Activated T-cell treated with anti-CD3 and anti-CD28 coated beads for 24 hours (primary cell): Measurements from ENCODE around the gene CCDC15.

ENCODE experiments used
- DNase-seq: peaks from one replicate; pipeline ENCODE4 v3.0.0-alpha.2; 2020; ENCODE audit warnings: low read depth

CCDC15 gene

DNA sequence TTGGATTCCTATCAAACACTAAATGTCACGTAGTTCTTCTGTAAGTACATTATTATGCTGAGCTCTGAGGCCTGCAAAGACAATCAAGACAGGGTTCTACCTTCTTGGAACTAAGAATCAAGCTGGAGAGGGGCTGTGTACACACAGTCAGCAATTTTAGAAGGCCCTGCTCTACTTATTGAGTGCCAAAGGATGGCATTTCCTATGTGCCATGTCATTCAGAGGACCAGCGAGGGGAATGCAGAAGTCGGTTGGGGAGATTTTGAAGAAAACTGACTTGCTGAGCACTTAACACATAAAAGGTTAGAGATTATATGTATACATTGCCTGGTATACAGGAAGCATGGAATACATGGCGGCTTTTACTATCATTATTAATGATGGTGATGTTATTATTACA is 114.4 kb downstream of the CCDC15 start:
- no peak for DNase-seq

DNA sequence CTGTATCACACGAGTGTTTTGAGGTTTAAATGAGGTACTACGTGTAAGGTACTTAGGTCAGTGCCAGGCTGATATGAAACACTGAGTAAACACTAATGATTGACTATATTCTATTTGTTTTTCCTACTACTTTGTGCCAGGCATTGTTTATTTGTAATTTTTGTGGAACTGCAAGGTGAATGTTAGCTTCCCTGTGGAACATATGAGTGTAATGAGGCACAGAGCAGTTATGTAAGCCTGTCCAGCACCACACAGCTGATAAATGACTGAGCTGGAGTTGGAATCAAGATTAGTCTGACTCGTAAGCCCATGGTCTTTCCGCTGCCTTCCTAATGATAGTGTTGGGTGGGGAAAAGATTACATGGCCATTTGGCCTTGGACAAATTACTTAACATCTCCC is 115.0 kb downstream of the CCDC15 start:
- DNase-seq: no peak

DNA sequence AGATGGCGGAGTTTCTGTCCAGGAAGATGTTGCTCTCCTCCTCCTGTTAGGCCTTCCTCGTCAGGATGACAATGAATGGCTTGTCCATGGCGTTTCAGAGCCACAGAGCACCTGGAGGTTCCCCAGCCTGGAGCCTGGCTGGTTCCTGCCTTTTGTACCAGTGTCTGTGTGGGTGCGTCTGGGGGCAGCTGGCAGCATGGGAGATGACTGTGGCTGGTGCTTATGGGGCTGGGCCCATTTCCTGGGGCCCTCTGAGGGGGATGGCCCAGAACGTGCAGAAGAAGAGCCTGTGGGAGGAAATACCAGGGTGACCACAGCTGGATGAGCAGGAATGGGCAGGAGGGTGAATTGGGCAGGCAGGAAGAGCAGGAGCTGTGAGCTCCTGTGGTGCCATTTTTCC is 115.8 kb downstream of the CCDC15 start:
- no peak for DNase-seq

DNA sequence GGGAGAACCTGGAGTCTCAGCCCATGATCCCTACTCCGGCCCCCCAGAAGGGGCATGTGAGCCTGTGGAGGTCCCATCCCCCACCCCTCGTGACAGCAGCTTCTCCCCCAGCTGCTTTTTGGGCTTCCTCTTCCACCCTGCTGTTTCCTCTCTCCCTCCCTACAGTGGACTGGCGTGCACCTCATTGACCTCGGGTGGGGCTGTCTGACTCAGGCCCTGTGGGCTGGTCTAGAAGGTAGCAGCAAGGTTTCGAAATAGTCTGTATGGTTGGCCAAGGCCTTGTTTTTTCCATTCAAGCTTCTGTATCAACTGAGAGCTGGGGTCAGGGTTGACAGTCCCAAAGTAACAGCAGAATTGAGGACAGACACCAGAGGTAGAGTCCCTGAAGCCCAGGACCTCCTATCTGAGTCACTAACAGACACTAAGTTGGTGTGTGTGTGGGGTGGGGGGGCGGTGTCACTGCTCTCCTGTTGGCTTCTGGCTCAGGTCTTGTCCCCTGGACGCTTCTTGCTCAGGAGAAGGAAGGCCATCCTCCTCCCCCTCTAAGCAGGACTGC is 116.8 kb downstream of the CCDC15 start:
- DNase-seq: no peak

DNA sequence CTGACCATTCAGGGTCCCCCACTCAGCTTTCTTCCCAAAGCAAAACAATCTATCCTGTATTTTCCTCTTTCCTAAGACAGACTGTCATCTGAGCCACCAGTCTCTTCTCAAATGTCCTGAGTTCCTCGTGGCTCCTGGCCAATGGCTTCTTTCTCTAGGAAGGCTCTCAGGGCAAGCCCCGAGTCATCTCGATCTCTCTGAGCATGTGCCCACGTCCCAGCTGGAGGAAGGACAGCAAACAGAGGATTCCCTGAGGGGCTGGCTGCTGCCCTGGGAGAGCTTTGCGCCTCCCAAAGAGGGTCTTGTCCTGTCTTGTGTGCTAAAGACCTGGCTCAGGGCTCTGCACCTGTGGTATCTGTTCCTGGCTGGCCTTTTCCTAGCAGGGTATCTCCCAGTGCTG is 117.4 kb downstream of the CCDC15 start:
- DNase-seq: no peak

DNA sequence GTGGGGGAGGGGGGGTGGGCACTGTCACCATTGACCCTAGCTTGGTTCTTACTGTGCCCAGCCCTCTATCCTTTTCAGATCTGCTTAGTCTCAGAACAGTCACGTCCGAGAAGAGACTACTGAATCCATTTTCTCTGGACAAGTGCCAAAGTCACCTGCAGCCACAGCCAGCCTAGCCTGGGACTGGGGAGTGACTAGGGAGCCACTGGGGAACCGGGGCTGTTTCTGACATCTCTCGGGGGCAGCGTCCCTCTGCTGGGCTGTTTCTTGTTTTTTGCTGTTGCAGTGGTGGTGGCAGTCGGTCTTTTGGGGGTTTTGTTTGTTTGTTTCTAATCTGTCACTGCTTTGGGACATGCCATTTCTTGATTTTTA is 117.8 kb downstream of the CCDC15 start:
- no peak for DNase-seq

DNA sequence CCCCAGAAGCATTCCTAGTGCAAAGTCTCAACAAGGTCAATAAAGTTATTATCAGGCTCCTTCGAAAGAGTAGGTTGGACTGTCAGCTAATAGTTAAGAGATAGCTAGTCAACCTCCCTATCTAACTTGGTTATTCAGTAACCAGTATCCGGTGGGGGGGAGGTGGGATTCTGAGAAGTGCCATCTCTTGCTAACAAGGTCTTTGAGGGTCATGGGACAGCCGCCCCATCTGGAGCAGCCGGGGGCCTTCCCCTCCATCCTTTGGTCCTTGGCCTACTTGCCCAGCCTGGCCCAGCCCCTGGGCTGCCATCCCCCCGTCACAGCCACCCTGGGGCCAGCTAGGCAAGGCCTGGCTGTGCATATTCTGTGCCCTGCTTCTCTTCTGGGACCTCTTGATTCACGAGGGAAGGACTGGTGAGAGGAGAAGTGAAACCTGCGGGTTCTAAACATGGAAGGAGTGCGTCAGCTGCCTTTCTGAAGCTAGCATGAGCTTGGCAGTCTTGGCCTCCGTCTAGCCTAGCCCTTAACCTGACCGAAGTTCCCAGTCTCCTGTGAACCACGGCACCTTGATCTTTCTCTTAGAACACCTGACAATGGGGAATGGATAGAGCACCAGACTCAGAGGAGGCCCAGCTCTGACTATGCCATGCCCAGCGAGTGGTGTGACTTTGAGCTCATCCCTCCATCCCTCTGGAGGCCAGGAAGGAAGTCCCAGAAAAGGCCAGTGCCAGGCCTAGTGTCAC is 118.4 kb downstream of the CCDC15 start:
- no peak for DNase-seq

DNA sequence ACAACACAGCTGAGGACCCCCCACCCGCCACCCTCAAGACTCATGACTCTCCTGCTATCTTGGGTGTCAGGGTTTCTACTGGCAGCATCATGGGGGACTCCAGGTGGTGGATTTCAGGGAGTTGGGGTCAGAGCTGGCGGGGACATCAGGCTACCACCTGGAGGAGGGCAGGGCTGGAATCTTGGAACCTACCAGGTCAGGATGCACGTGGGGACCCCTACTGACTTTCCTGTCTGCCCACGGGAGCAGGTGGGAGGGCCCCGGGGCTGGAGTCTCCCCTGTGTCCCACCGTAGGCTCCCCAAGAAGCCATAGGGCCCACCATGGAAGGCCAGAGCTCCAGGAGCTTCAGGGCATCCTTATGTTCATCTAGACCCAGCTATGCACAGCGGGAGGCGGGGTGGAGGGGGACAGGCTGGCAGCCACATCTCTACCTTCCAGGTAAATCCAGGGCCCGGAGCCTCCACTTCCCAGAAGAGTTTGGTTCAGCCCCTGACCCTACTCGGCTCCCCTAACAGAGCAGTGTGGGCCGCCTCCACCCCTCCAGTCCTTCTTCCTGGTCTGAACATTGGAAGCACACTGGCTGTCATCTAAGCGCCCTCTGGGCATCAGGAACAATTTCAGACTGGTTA is 119.1 kb downstream of the CCDC15 start:
- no peak for DNase-seq

DNA sequence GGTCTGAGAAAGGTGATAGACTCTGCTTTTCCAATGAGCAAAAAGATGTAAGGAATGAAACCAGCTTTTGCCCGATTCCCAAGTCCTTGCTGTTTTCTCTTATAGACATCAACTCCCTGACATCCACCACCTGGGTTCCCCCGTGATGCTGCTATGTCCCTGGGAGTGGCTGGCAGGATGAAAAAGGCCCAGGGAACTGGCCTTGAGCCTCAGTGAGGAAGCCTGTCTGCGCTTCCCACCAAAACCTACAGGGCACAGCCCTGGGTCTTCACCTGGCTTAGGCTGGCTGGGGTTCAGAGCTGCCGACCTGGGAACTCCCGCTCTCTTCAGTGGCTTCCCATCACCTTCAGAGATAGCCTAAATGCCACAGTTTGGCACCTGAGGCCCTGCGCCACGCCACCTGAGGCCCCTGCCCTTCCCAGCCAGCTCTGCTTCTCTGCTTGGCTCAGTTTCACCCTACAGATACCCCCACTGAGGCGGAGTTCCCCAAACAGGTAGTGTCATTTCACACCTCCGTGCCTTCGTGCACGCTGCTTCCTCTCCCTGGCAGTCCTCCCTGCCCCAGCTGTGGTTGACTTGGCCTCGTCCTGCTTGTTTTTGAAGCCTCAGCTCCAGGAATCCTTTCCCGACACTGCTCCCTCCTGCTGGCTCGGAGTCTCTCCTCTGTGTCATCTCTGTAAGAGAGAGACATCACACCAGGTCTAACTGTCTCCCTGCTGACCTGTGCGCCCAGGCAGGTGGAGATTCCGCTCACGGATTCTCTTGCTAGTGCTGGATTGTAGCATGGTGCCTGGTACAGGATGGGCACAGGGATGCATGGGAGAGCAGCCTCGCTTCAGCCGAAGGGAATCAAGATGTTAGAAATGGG is 119.8 kb downstream of the CCDC15 start:
- DNase-seq: no peak

DNA sequence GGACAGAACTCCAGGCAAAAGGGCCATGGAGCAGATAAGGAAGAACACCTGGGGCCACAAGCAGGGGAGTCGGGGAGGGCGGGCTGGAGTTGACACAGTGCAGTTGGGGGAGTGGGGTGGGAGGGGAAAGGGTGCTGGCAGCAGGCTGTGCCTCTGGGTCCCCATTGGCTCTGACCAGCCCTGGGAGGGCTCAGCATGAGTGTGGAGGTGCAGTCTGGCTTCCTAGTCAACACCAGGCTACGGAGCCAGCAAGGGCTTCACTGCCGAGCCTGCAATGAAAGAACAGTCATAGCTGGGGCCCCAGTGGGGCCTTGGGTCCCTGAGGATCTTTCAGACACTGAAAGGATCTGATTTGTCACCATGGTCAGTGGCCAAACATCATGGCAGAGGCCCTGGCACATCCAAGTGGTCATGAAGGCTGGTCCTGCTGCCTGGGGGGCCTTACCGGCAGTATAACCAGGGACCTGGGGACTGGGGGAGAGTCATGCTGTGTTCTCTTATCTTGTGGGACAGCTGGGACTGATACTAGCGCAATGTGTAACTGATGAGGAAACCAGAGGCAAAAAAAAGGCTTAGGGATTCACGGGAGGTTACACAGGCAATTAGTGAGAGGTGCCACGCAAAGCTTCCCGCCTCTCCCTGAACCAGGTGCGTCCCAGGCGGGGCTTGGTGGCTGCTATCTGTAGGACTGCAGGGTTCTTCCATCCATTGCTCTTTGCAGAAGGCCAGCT is 120.7 kb downstream of the CCDC15 start:
- DNase-seq: no peak

DNA sequence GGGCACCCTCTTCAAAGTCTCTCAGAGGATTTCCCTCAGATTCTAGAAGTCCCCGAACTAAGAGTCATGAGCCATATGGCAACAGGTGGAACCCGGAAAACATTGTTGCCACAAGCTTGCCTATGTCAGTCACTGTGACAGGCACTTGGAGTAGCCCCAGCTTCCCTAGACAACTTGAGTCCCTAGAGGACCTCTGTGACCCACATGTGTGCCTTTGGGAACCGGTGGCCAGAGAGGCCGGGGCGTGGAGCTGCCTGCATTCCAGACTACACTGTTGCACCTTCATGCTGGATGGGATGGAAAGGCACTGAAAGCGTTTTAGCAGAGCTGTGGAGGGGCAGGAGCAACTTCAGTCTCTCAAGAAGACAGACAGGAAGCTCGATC is 121.2 kb downstream of the CCDC15 start:
- no peak for DNase-seq

DNA sequence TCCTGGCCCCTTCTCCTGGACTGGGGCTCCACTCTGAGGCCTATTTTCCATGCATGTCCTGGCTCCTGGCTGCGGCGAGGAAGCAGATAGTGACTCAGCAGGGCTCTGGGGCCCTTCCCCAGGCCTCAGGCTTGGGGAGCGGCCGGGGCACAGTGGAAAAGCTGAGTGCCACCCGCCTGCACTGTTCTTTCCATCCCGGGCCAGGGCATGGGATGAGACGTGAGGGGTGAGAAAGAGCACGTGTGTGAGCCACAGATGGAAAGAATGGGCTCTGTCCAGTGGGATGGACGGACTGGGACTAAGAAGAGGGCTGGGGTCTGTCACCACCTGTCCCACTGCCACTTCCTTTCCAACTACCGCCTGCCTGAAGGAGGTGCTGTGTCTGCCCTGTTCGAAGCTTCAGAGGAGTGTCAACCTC is 121.9 kb downstream of the CCDC15 start:
- DNase-seq: no peak

DNA sequence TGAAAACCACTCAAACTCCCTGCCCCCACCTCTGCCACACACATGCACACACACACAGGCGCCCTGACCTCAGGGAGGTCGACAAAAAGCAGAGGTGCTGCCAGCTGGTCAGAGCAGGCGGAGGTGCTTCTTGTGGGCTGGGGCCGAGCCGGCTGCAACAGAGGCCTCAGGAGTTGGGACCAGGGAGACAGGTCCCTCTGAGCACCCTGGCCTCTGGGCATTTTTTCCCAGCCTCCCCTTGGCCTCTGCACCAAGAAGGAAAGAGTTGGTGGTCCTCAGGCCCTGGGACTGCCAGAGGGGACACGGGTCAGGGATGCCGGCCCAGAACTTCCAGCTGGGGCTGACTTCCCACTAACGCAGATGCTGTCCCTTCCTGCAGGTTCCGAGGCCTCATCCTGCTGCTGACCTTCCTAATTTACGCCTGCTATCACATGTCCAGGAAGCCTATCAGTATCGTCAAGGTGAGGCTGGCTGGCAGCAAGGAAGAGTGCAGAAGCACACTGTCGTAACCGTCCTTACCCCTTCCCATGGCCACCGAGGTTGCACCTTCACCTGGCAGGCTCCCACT is 122.5 kb downstream of the CCDC15 start:
- DNase-seq: no peak

DNA sequence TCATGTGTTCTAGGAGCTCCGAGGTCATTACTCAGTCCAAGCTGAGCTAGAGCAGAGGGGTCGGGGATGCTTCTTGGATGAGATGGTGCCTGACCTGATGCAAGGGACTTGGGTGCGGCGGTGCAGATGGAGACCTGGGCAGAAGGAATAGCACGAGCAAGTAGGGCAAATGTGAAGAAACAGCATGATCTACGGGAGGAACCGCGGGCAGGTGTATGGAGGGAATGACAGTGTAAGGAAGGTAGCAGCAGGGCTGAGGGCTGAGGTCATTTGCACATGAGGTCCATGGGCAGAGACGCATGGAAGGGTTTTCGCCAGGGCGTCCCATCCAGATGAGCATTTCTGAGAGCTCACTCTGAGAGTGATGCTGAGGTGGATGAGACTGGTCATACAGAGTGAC is 124.0 kb downstream of the CCDC15 start:
- no peak for DNase-seq

DNA sequence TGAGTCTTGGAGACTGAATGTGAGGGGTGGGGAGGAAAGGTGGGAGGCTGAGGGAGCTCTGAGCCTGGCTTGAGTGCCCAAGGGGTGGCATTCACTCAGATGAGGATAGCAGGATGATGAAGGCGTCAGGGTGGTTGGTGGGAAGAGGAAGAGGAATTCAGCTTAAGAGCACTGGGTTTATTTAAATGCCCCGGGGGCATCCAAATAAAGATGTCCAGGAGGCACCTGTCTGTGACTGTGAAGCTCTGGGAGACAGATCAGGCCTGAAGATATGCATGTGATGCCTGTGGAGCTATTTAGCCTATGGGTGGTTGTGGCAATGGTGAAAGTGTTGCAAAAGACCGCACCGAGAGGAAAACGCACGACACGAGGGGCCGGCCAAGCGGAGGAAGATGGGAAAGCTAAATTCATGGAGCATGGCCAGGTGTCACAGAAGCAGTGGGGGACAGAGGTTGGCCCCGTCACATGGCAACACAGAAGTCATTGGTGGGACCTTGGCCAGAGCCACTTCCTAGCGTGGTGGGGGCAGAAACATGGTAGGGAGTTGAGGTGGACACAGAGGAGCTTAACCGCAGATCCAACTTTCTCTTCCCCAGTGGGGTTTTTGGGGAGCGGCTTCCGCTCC is 124.6 kb downstream of the CCDC15 start:
- no peak for DNase-seq

DNA sequence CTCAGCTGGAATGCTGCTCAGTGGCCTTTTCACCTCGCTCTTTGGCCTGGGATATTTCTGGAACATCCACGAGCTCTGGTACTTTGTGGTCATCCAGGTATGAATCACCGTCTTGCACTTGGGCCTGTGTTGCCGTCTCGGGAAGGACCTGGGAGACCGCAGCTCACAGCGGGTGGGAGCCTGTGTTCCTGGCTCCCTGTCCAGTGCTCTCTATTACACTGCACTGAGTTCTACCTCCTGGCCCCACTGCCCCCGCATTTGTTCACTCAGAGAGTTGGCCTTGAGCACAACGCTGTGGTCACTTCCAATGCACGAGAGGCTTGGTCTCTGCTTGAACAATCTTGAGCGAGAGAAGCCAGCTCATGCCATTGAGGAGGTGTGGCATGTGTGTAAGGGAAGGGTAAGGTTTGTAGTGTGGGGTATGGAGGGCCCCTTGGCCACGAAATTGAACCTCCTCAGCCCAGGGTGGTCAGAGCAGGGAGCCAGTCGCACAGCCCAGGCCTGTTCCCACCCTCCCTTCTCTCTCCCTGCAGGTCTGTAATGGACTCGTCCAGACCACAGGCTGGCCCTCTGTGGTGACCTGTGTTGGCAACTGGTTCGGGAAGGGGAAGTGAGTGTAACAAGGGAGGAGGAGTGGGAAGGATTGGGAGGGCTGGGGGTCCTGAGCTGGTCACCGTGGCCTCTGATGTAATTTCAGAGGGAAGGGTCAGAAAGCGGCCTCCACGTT is 125.3 kb downstream of the CCDC15 start:
- no peak for DNase-seq

DNA sequence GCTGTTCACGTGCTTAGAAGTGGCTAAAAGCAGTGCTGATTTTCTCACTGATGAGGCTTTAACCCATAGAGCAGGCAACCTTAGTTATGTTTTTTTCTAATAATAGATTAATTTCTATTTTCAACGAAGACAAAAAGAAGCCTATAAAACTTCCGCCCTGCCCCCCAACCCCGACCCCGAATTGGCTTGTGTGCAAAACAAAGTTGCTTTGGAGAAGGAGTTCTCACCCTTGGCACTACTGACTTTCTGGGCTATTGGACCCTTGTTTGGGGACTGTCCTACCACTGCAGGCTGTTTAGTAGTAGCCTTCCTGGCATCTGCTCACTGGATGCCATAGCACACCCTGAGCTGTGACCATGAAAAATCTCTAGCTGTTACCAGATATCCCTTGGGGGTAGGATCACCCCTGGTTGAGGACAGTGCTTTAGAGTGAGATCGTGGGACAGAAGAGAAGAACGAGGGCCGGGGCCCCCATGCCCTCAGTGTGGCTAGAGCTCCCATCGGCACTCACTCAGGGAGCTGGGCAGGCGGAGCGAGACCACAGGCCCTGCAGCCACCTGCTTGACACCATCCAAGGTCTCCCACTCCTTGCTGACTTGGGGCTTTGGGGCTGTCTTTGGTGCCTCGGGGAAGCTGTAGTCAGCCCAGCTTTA is 126.0 kb downstream of the CCDC15 start:
- no peak for DNase-seq

DNA sequence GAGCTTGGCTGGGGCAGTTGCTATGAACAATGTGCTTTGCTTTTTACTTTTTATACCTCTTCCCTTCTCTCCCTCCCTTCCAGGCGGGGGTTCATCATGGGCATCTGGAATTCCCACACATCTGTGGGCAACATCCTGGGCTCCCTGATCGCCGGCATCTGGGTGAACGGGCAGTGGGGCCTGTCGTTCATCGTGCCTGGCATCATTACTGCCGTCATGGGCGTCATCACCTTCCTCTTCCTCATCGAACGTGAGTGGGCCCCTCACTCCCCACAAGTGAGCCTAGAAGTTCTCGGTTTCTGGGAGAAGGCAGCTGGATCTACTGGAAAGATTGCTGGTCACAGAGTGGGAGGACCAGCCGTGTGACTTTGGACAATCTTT is 126.5 kb downstream of the CCDC15 start:
- DNase-seq: no peak

DNA sequence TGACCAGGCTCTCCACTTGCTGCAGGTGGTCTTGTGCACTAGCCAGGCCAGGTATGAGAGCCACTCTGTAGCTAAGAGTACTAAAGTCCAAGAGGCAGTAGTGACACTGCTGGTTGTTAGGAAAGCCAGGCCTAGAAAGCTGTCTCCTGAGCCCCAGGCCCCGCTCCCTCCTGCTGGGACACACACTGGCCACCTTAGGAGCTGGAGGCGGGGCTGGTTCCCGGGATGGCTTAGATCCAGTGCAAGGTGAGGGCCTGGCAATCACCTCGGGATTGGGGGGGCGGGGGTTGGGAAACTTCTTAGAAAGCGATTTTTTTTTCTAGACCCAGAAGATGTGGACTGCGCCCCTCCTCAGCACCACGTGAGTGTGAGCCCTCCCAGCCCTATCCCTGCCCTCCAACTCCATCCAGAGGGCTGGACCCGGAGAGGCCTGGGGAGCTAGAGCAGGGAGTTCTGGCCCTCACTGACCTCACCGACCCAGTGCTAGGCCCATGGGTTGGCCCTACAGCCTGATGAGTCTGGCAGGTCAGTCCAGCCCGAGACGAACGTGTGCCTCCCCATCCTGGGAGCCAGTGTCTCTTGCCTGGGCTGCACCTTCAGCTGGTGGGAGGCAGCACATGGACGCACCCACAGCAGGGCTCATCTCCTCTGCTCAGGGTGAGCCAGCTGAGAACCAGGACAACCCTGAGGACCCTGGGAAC is 127.2 kb downstream of the CCDC15 start:
- no peak for DNase-seq

DNA sequence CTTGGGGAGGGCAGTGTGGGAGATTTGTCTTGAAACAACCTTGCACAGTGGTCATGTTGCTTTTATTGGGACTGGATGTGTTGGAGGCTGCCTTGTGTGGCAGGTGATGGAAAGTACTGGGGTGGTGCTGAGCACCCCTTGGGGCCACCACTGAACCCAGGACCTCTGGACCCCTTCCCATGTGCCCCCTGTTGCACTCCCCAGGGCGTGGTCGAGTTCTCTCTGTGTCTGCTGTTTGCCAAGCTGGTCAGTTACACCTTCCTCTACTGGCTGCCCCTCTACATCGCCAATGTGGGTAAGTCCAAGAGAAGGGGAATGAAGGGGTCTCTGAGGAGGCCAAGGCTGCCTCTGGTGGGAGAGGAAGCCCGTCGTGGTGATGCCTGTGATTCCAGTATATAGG is 128.0 kb downstream of the CCDC15 start:
- DNase-seq: no peak
